Loucy (cell line): Measurements from ENCODE around the gene ZNF800.

Experiments
- H2AFZ ChIP-seq: fragments of 200-600 bp; sonication (generic); 2 replicates; pipeline ENCODE4 v1.6.0; 2016; ENCODE audit warnings: antibody characterized with exemption, mild to moderate bottlenecking, low read length, moderate library complexity
- H3F3A ChIP-seq: fragments of 200-600 bp; 2 replicates; pipeline ENCODE4 v1.6.0; 2016; ENCODE audit warnings: antibody characterized with exemption, low read depth, mild to moderate bottlenecking
- H3K27me3 ChIP-seq: fragments of 200-600 bp; sonication (generic); 2 replicates; pipeline ENCODE4 v1.6.1; 2014; ENCODE audit warnings: low read length, mild to moderate bottlenecking; ENCODE audit not compliant: insufficient read depth, poor library complexity, severe bottlenecking
- H3K36me3 ChIP-seq: fragments of 200-600 bp; sonication (generic); 2 replicates; pipeline ENCODE4 v1.6.1; 2016; ENCODE audit warnings: low read length; ENCODE audit not compliant: insufficient read depth
- H3K4me1 ChIP-seq: fragments of 200-600 bp; sonication (generic); 2 replicates; pipeline ENCODE4 v1.5.1; 2014; ENCODE audit warnings: low read length, mild to moderate bottlenecking; ENCODE audit not compliant: insufficient read depth, poor library complexity, severe bottlenecking
- H3K4me2 ChIP-seq: fragments of 200-600 bp; sonication (generic); 2 replicates; pipeline ENCODE4 v1.6.0; 2014; ENCODE audit warnings: antibody characterized with exemption, low read length, low read depth, mild to moderate bottlenecking; ENCODE audit not compliant: poor library complexity, severe bottlenecking
- H3K4me3 ChIP-seq: fragments of 200-600 bp; sonication (generic); 2 replicates; pipeline ENCODE4 v1.5.1; 2014; ENCODE audit warnings: low read length, mild to moderate bottlenecking, mixed read lengths; ENCODE audit not compliant: poor library complexity, severe bottlenecking
- H3K79me2 ChIP-seq: fragments of 200-600 bp; sonication (generic); 2 replicates; pipeline ENCODE4 v1.6.1; 2014; ENCODE audit warnings: low read length; ENCODE audit not compliant: insufficient read depth
- H3K9ac ChIP-seq: fragments of 200-600 bp; sonication (generic); 2 replicates; pipeline ENCODE4 v1.6.0; 2014; ENCODE audit warnings: mild to moderate bottlenecking, low read depth, low read length, moderate library complexity; ENCODE audit not compliant: poor library complexity, severe bottlenecking
- H3K9me2 ChIP-seq: fragments of 200-600 bp; sonication (generic); replicated peaks from 2 replicates; pipeline ENCODE4 v1.6.1; 2016; ENCODE audit warnings: low read depth, low read length, mixed read lengths
- H3K9me3 ChIP-seq: fragments of 200-600 bp; sonication (generic); 2 replicates; pipeline ENCODE4 v1.6.1; 2014; ENCODE audit warnings: mild to moderate bottlenecking, antibody characterized with exemption, low read length, low read depth; ENCODE audit not compliant: insufficient read depth
- H4K20me1 ChIP-seq: fragments of 200-600 bp; sonication (generic); 2 replicates; pipeline ENCODE4 v1.6.0; 2014; ENCODE audit warnings: antibody characterized with exemption, low read length, mild to moderate bottlenecking; ENCODE audit not compliant: insufficient read depth, poor library complexity, severe bottlenecking
- CTCF ChIP-seq: fragments of 200-600 bp; sonication (generic); conservative IDR thresholded peaks from 2 replicates; pipeline ENCODE4 v1.5.1; 2014; ENCODE audit warnings: mild to moderate bottlenecking, antibody characterized with exemption, low read length
- EZH2phosphoT487 ChIP-seq: fragments of 200-600 bp; IDR thresholded peaks from 2 replicates; pipeline ENCODE4 v1.6.1; 2018; ENCODE audit warnings: antibody characterized with exemption, mild to moderate bottlenecking, moderate library complexity, borderline replicate concordance

ZNF800 gene

DNA sequence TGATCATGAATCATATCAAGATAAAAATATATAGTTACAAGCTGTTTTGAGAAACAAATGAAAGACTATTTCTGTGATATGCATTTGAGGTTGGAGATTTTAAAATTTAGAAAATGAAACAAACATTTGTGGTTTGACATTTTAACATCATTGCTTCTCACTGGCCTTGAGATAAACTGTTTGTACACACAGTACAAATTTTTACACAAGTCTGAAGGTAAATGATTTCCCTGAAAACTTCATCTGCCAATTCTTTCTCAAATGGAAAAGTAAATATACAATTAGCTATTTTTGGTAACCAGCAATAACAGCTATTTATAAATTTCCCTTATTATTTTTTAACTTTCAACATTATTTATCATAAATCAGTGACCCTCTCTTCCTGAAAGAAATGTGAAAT, 38.6 kb downstream of the ZNF800 start:
- no peak overlapping the region for H2AFZ ChIP-seq
- no peaks in the 10 kb centered on the region for H3K9me3 ChIP-seq
- no peaks in the 10 kb centered on the region for H3K79me2 ChIP-seq
- H3K9me2 ChIP-seq: no peaks in the 10 kb centered on the region
- no peaks in the 10 kb centered on the region for H4K20me1 ChIP-seq
- no peaks in the 10 kb centered on the region for H3K27me3 ChIP-seq
- H3K4me1 ChIP-seq: no peaks in the 10 kb centered on the region
- H3F3A ChIP-seq: no peaks in the 10 kb centered on the region
- TF ChIP-seq EZH2phosphoT487: no peak
- no peak for TF ChIP-seq CTCF
- H3K4me2 ChIP-seq: no peak overlapping the region
- no peak overlapping the region for H3K4me3 ChIP-seq
- peaks cover 6% of the 10 kb centered on the region; the same call in 1 of the 2 replicates for H3K36me3 ChIP-seq
- no peak overlapping the region for H3K9ac ChIP-seq

DNA sequence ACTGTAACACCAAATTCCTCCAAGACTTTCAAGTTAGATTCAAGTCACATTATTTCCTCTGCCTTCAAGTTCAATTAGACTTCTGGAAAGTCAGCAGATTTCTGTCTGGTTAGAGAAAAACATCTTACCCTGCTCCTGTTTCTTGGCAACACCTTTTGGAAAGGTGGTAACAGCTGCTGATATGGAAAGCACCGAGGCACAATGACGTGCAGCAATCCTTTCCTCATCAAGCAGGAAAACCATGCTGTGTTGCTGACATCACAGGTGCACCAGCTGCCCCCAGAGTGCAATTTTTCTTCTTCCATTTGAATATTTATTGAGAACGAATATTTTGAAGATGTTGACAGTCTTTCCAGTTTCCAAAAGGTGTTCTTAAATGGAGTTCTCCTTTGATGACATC, 41.9 kb downstream of the ZNF800 start:
- no peaks in the 10 kb centered on the region for H4K20me1 ChIP-seq
- no peak overlapping the region for H3K4me3 ChIP-seq
- no peaks in the 10 kb centered on the region for H3K79me2 ChIP-seq
- no peak for TF ChIP-seq EZH2phosphoT487
- TF ChIP-seq CTCF: no peak
- no peaks in the 10 kb centered on the region for H3K9me3 ChIP-seq
- H3K27me3 ChIP-seq: no peaks in the 10 kb centered on the region
- no peaks in the 10 kb centered on the region for H3K4me1 ChIP-seq
- no peaks in the 10 kb centered on the region for H3K36me3 ChIP-seq
- no peak overlapping the region for H3K4me2 ChIP-seq
- H3K9ac ChIP-seq: no peak overlapping the region
- no peaks in the 10 kb centered on the region for H3K9me2 ChIP-seq
- no peak overlapping the region for H2AFZ ChIP-seq
- H3F3A ChIP-seq: no peaks in the 10 kb centered on the region

DNA sequence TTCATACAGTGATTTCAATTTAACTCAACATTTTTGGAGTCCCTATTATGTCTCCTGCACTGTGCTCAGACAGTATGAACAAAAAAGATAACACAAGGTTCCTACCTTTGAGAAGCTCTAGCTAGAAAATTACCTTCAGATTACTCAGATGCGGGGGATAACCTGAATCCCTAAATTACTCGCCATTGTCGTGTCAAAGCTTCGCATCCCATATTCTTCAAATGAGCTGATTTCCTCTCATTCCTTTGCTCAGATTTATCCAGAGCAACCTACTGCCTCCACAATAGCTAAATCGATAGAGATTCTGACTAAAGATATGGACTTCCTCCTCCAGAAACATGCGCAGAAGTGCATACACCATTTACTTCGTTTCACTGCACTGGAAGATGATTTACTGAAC, 42.6 kb downstream of the ZNF800 start:
- Histone ChIP-seq H3K4me1 (no peaks in the 10 kb centered on the region), H3K36me3 (no peaks in the 10 kb centered on the region), H3K79me2 (no peaks in the 10 kb centered on the region), H2AFZ (no peak overlapping the region), H3K9ac (no peak overlapping the region), H3F3A (no peaks in the 10 kb centered on the region), H3K27me3 (no peaks in the 10 kb centered on the region), H3K4me3 (no peak overlapping the region), H3K9me2 (no peaks in the 10 kb centered on the region), H4K20me1 (no peaks in the 10 kb centered on the region), H3K4me2 (no peak overlapping the region), H3K9me3 (no peaks in the 10 kb centered on the region)
- TF ChIP-seq CTCF: no peak
- no peak for TF ChIP-seq EZH2phosphoT487
